Lung (tissue), 12 donors: Measurements from ENCODE around the gene PRKG1. TPM values are rescaled to one million over a fixed set of nuclear protein-coding genes. Genes with fewer than 3 reads are reported as not detected.

ENCODE experiments used
- ATAC-seq: fragments of 200-7000 bp; cut with Tn5 transposase; one replicate; pipeline ENCODE4 v1.9.1; 2020; ENCODE audit warnings: moderate number of reproducible peaks; ENCODE audit not compliant: insufficient read depth, low FRiP score
- DNase-seq, 3 donors: peaks; one replicate each; pipeline ENCODE4 v3.0.0-alpha.2; 2013 to 2017
- H3K27ac ChIP-seq, 2 donors: one replicate each; pipeline ENCODE4 v1.5.1; 2013; ENCODE audit warnings: mild to moderate bottlenecking in 2 of 2, moderate library complexity in 2 of 2, control low read depth in 1 of 2, inconsistent platforms in 1 of 2, low read depth in 1 of 2, low read length in 1 of 2
- H3K27me3 ChIP-seq, 3 donors: one replicate each; pipeline ENCODE4 v1.5.1; 2013; ENCODE audit warnings: low read length in 2 of 3; ENCODE audit not compliant: control insufficient read depth in 3 of 3, insufficient read depth in 3 of 3
- H3K36me3 ChIP-seq, 4 donors: one replicate each; pipeline ENCODE4 v1.5.1; 2013; ENCODE audit warnings: low read length in 4 of 4, mild to moderate bottlenecking in 1 of 4, moderate library complexity in 1 of 4; ENCODE audit not compliant: control insufficient read depth in 4 of 4, insufficient read depth in 4 of 4
- H3K4me1 ChIP-seq, 5 donors: one replicate each; pipeline ENCODE4 v1.5.1; 2013; ENCODE audit warnings: low read length in 5 of 5, mild to moderate bottlenecking in 2 of 5, moderate library complexity in 1 of 5; ENCODE audit not compliant: control insufficient read depth in 5 of 5, insufficient read depth in 5 of 5
- H3K4me3 ChIP-seq: one replicate; pipeline ENCODE4 v1.5.1; 2013; ENCODE audit warnings: mild to moderate bottlenecking, control low read depth, moderate library complexity
- H3K9ac ChIP-seq, 2 donors: one replicate each; pipeline ENCODE4 v1.5.1; 2013; ENCODE audit warnings: low read length in 2 of 2, control low read depth in 1 of 2; ENCODE audit not compliant: insufficient read depth in 1 of 2
- H3K9me3 ChIP-seq, 4 donors: one replicate each; pipeline ENCODE4 v1.5.1; 2013; ENCODE audit warnings: low read length in 3 of 4, mild to moderate bottlenecking in 1 of 4, moderate library complexity in 1 of 4; ENCODE audit not compliant: control insufficient read depth in 4 of 4, insufficient read depth in 3 of 4
- WGBS, 2 donors: extraction: QIAGEN DNeasy Blood & Tissue Kit; methylation state at CpG; one replicate each; pipeline ENCODE4 v1.1.7; 2013; 5-methylcytosine and 5-hydroxymethylcytosine counted together
- polyA plus RNA-seq, 2 donors: library from polyadenylated mRNA; stranded (reverse); fragments of 200-250 nt; gene quantifications; one replicate each; pipeline ENCODE4 v1.2.1, GENCODE V29; 2013
- total RNA-seq, 2 donors: library from RNA; depleted of rRNA in 1 of 2; stranded (reverse); fragments of >200 nt in 1 of 2; gene quantifications; one replicate each; pipeline ENCODE4 v1.2.1, GENCODE V29; 2014 to 2021
- TF ChIP-seq, protein P1 (sequence below): IDR thresholded peaks from 2 replicates; pipeline ENCODE4 v1.5.1; 2012; ENCODE audit warnings: mild to moderate bottlenecking; ENCODE audit errors: control extremely low read depth, extremely low read depth
- donor health status: control.
- donor health status: control.
- donor health status: Bipolar disorder and iron deficiency.
- donor health status: healthy.
- donor health status: DM: yes; HTN: yes; CAD: no.

Gene PRKG1
- total and polyA plus RNA-seq, 4 donors: 2.1 to 50.8 (median 15.1) TPM

DNA sequence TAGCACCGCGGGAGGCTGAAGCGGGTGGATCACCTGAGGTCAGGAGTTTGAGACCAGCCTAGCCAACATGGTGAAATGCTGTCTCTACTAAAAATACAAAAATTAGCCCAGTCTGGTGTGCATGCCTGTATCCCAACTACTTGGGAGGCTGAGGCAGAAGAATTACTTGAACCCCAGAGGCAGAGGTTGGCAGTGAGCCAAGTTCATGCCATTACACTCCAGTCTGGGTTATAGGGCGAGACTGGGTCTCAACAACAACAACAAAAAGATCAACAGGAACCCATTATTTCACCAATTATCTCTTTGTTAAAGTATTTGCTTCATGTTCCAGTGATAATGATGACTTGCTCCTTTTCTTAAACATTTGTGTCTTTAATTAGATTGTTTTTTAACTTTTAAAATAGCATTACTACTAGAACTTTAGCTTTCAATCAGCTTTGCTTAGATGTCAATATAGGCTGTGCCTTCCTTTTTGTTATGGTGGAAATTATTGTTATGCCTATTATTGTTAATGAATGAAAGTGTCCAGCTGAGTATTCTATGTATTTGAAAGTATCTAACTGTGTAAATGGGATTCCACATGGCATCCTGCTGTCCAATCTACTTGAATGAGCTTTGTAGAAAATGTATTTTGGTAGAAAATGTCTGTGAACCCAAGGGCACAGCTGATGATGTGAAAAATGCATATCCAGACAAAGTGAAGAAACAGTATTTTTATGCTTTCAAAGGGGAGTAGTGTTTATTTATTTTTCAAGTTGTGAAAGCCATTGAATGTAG lies 686.8 kb downstream of the PRKG1 start:
- Histone ChIP-seq H3K9ac (no peak overlapping the region), H3K36me3 (no peaks in the 10 kb centered on the region), H3K9me3 (peaks cover 0 to 2% (median 0%) of the 10 kb centered on the region in 4 donors), H3K27ac (no peak overlapping the region), H3K27me3 (no peaks in the 10 kb centered on the region), H3K4me3 (no peak overlapping the region), H3K4me1 (peaks cover 0 to 2% (median 0%) of the 10 kb centered on the region in 5 donors)
- 97 to 98% methylated on average over 4 of the region's 4 CpGs for WGBS, 2 donors
- TF ChIP-seq, protein P1, sequence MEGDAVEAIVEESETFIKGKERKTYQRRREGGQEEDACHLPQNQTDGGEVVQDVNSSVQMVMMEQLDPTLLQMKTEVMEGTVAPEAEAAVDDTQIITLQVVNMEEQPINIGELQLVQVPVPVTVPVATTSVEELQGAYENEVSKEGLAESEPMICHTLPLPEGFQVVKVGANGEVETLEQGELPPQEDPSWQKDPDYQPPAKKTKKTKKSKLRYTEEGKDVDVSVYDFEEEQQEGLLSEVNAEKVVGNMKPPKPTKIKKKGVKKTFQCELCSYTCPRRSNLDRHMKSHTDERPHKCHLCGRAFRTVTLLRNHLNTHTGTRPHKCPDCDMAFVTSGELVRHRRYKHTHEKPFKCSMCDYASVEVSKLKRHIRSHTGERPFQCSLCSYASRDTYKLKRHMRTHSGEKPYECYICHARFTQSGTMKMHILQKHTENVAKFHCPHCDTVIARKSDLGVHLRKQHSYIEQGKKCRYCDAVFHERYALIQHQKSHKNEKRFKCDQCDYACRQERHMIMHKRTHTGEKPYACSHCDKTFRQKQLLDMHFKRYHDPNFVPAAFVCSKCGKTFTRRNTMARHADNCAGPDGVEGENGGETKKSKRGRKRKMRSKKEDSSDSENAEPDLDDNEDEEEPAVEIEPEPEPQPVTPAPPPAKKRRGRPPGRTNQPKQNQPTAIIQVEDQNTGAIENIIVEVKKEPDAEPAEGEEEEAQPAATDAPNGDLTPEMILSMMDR: no peak
- DNase-seq (no peak), ATAC-seq (no peak)

DNA sequence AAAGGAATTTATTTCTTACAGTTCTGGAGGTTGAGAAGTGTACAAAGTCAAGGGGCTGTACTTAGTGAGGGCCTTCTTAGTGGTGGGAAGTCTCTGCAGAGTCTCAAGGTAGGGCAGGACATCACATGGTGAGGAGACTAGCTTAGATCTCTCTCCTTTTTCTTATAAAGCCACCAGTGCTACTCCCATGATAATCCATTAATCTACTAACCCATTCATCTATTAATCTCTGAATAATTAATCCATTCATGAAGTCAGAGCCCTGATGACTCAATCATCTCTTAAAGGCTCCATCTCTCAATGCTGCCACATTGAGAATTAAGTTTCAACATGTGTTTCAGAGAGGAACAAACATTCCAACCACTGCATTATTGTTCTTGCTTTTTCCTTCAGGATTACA lies 689.5 kb downstream of the PRKG1 start:
- peaks cover 0 to 3% (median 0%) of the 10 kb centered on the region in 5 donors for H3K4me1 ChIP-seq
- DNase-seq: no peak
- H3K27ac ChIP-seq: no peak overlapping the region
- TF ChIP-seq, protein P1: no peak
- H3K9me3 ChIP-seq: peaks cover 0 to 5% (median 2%) of the 10 kb centered on the region in 4 donors
- H3K9ac ChIP-seq: no peak overlapping the region
- H3K36me3 ChIP-seq: no peaks in the 10 kb centered on the region
- no peak for ATAC-seq
- no peaks in the 10 kb centered on the region for H3K27me3 ChIP-seq
- H3K4me3 ChIP-seq: no peak overlapping the region

GRCh38 chr10:51765284-51765971 lies 691.1 kb downstream of the PRKG1 start:
- DNase-seq (no peak), ATAC-seq (no peak)
- Histone ChIP-seq H3K27ac (no peak overlapping the region), H3K4me1 (peaks cover 0 to 3% (median 0%) of the 10 kb centered on the region in 5 donors), H3K9me3 (peaks cover 0 to 5% (median 2%) of the 10 kb centered on the region in 4 donors), H3K36me3 (no peaks in the 10 kb centered on the region), H3K4me3 (no peak overlapping the region), H3K9ac (no peak overlapping the region), H3K27me3 (no peaks in the 10 kb centered on the region)
- WGBS, 2 donors: 92 to 93% methylated on average over 1 of the region's 1 CpG
- TF ChIP-seq, protein P1: no peak
